Gastrocnemius medialis (tissue), 4 donors: ENCODE measurements around the gene DENND1A.

ENCODE experiments used
- POLR2A ChIP-seq, 2 donors: fragments of 450-650 bp; IDR thresholded peaks; one replicate each; pipeline ENCODE4 v1.6.1; 2017; ENCODE audit warnings: antibody characterized with exemption in 2 of 2, mild to moderate bottlenecking in 2 of 2, moderate library complexity in 2 of 2
- TF ChIP-seq, protein P1 (sequence below), 5 experiments: fragments of 450-650 bp in 3 of 5; fragments of 200-600 bp in 2 of 5; sonication (generic) in 2 of 5; IDR thresholded peaks in 4 of 5; conservative IDR thresholded peaks in 1 of 5; 1 replicate in 4 of 5; 2 replicates in 1 of 5; pipeline ENCODE4 v1.5.1; 2016 to 2019; ENCODE audit warnings: antibody characterized with exemption in 5 of 5, mild to moderate bottlenecking in 3 of 5, moderate library complexity in 3 of 5

DNA sequence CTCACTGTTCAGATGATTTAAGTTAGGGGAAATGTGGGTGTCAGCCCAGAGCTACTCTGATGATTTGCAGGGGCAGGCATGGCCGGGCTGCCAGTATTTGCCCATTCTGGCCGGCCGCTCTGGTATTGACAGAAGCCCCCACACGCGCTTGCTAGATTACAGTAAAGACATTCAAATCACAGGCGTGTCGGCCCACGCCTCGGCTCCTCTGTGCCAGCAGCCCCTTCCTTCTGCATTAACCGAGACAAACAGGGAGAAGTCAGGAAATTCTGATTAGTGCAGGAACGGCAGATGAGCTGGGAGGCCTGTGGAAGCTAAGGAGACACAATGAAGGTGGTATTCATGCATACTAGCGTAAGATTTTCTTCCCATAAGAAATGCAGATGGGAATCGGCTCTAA lies 460.6 kb downstream of the DENND1A start:
- TF ChIP-seq, protein P1, sequence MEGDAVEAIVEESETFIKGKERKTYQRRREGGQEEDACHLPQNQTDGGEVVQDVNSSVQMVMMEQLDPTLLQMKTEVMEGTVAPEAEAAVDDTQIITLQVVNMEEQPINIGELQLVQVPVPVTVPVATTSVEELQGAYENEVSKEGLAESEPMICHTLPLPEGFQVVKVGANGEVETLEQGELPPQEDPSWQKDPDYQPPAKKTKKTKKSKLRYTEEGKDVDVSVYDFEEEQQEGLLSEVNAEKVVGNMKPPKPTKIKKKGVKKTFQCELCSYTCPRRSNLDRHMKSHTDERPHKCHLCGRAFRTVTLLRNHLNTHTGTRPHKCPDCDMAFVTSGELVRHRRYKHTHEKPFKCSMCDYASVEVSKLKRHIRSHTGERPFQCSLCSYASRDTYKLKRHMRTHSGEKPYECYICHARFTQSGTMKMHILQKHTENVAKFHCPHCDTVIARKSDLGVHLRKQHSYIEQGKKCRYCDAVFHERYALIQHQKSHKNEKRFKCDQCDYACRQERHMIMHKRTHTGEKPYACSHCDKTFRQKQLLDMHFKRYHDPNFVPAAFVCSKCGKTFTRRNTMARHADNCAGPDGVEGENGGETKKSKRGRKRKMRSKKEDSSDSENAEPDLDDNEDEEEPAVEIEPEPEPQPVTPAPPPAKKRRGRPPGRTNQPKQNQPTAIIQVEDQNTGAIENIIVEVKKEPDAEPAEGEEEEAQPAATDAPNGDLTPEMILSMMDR (IDR thresholded peaks at IDR 0.05 in 4 of 5, conservative IDR thresholded peaks at IDR 0.05 in 1 of 5) = no peak
- TF ChIP-seq POLR2A (IDR thresholded peaks at IDR 0.05) = no peak
